SK-N-SH (cell line): Measurements from ENCODE around the gene NCKAP5.

Experiments
- CTCF ChIP-seq: fragments of 200-600 bp; sonication (generic); IDR thresholded peaks from 2 replicates; pipeline ENCODE4 v1.6.1; 2017; ENCODE audit warnings: antibody characterized with exemption, mild to moderate bottlenecking, moderate library complexity
- POLR2AphosphoS5 ChIP-seq: IDR thresholded peaks from 2 replicates; pipeline ENCODE4 v1.6.1; 2012; ENCODE audit warnings: low read depth, low read length

- TF ChIP-seq CTCF (no peak), POLR2AphosphoS5 (no peak)
These were observed 657.8 kb downstream of the NCKAP5 start for GRCh38 chr2:132910432-132910831.
